HG03064 (cell line): ENCODE measurements around the gene PDE4DIP.
"Not testable (repeated sequence)": the region's sequence is repeated elsewhere in the genome, so short reads cannot be mapped to it uniquely, and the experiment has no call there.

Experiments used
- ATAC-seq: cut with Tn5 transposase; IDR thresholded peaks from one replicate; pipeline ENCODE4 v1.9.1; 2021; ENCODE audit warnings: low read depth; ENCODE audit not compliant: unreplicated experiment

PDE4DIP gene

DNA sequence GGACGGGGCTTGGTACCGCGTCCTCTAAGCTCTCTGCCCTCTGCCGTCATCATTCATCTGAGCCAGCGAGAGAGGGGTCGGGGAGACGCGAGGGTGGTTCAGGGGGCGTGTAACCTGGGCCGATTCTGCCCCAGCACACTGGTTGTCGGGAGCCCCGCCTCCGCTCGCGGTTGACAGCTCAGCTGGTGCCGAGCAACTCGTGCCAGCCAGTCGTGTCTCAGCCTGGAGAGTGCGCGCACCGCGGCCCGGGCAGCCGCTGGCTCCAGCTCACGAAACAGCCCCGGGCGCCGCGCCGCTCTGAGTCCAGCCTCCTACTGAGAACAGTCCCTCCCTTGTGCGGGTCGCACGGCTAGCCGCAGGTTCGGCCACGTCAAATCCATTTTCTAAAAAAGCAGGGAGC lies at the start of gene PDE4DIP:
PDE4DIP (plus strand) TSS at position 209 of the 400 bp plus-strand sequence. CDS start 347 bp downstream, outside the sequence.
- ATAC-seq, result not testable (repeated sequence)

DNA sequence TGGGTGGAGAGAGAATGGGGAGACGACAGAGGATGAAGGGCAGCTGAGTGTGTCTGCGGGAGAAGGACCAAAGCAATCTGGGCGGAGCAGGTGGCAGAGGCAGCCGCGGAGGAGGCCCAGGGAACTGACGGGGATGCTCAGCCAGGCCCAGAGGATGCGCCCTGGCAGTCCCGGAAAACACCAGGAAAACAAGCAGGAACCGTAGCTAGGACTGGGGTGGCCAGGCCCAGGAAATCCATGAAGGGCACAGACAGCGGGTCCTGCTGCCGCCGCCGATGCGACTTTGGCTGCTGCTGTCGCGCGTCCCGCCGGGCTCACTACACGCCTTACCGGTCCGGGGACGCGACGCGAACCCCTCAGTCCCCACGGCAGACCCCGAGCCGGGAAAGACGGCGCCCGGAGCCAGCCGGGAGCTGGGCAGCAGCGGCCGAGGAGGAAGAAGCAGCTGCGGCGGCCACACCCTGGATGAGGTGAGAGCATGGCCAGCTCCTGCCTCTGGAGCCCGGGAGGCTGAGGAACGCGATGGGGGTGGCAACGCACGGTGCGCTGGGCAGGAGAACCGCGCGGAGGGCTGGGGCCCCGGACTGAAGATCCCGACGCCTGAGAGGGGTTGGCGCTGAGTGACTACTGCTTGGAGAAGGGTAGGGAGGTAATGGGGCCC lies 35.8 kb upstream of the PDE4DIP start:
- not testable (repeated sequence) for ATAC-seq

DNA sequence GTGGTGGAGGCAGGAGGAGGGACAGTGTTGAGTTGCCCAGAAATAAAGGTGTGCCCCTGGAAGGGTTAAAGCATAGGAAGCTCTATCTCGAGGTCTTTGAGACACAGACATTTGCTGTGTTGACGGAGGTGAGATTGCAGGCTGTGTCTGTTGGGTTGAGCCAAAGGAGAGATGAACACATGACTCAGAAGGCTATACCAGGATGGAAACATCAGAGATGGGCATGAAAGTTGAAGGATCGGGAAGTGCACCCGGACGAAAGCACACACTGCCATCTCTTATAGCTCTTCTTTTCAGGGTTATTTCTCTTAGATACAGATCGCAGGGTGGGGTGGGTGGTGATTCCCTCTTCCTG lies 35.3 kb upstream of the PDE4DIP start:
- ATAC-seq, result not testable (repeated sequence)

- ATAC-seq, result not testable (repeated sequence)
These were observed 22.0 kb upstream of the PDE4DIP start for GRCh38 chr1:148822180-148822579.

GRCh38 chr1:148823822-148824221 lies 20.4 kb upstream of the PDE4DIP start:
- ATAC-seq, result not testable (repeated sequence)

DNA sequence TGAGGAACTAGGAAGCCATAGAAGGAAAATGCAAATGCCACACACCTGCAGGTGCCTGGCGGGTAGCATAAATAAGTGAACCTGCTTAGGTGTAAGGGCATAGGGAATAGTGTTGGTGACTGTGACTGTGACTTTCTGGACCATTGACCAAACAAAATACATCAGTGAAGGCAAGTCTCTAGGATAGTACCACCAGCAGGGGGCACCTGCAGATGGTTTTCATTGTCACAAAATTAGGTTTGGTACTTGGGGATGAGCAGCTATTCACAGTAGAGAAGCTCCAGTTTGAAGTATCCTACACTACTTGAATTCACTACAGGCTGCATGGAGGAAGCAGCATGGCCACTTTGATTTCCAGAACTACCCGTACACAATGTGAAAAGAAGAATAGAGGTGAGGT lies 19.2 kb upstream of the PDE4DIP start:
- ATAC-seq, result not testable (repeated sequence)

- ATAC-seq, result not testable (repeated sequence)
These were observed 15.7 kb upstream of the PDE4DIP start for GRCh38 chr1:148828531-148828930.

DNA sequence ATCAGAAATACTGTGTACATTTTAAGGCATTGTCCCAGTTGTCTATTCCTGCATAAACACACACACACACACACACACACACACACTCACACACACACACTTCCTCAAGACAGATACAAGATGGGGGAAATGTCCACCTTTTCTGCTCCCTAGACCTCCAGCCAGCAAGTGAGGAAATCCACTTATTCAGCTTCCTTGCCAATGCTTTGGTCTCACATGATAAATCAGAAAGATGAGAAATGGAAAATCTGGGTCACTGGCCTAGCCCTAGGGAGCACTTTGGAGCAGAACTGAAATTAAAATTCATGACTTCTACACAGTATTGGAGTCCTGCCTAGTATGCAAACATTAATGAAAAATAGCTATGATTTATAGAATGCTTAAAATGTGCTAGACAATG lies 15.3 kb upstream of the PDE4DIP start:
- ATAC-seq, result not testable (repeated sequence)

- ATAC-seq, result not testable (repeated sequence)
These were observed 14.9 kb upstream of the PDE4DIP start for GRCh38 chr1:148829365-148829764.

- not testable (repeated sequence) for ATAC-seq
These were observed 3.0 kb upstream of the PDE4DIP start for GRCh38 chr1:148841262-148841661.

DNA sequence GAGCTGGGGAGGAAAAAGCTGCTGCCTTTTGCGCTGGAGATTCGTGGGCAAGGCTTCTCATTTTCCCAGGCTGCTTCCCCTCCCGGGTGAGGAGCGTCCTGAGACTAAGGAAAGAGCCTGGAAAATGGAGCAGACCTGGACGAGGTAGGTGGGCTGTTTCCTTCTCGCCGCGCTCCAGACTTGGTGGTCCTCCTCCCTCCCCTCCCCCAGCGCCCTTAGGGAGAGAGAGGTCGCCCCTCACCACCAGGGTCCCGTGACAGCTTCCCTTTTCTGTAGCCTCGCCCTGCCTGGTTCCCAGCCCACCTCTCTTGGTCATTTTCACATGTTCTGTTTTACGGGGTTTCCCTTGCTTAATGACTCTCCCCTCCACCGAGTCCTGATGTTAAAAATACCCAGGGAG lies 423 bp downstream of the PDE4DIP start:
- ATAC-seq, result not testable (repeated sequence)

- not testable (repeated sequence) for ATAC-seq
These were observed 840 bp downstream of the PDE4DIP start for GRCh38 chr1:148845068-148845467.

GRCh38 chr1:148850347-148850746 lies 6.1 kb downstream of the PDE4DIP start:
- not testable (repeated sequence) for ATAC-seq

- ATAC-seq, result not testable (repeated sequence)
These were observed 6.6 kb downstream of the PDE4DIP start for GRCh38 chr1:148850840-148851239.

DNA sequence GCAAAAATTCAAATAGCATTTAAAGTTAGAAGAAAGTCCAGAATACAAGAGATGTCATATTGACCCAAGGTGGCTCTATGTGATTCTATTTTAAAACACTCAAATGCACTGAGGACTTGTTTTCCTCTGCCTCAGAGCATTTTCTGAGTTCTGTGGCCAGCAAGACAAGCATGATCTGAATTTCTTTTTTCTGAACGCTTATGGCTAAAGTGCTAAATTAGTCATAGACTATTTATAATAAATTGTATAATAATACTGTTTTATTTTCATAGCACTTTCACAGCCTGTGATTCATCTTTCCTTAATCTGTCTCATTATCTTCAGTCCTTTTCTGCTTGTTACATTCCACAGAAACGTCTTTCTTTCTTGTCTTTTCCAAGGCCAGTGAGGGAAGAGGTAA lies 7.5 kb downstream of the PDE4DIP start:
- ATAC-seq, result not testable (repeated sequence)

- not testable (repeated sequence) for ATAC-seq
These were observed 9.1 kb downstream of the PDE4DIP start for GRCh38 chr1:148853363-148853762.

GRCh38 chr1:148854063-148854462 lies 9.8 kb downstream of the PDE4DIP start:
- ATAC-seq, result not testable (repeated sequence)

DNA sequence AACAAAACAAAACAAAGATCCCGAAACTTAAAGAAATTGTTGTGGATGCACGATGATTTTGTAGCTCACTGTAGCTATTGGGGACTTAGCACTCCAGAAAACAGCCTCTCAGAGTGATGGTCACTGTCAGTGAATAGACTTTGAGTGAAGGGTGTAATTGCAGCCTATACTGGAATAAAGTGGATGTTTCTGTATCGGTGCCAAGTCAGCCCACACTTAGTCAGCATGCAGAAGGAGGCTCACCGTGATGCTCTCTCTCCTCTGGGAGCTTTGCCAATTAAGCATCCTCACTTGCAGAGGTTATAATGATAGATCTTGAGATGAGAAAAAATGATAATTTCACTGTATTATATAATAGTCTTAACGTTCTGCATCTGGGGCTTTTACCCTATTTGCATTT lies 11.1 kb downstream of the PDE4DIP start:
- ATAC-seq, result not testable (repeated sequence)

GRCh38 chr1:148860049-148860448 lies 15.8 kb downstream of the PDE4DIP start:
- not testable (repeated sequence) for ATAC-seq

- ATAC-seq, result not testable (repeated sequence)
These were observed 16.5 kb downstream of the PDE4DIP start for GRCh38 chr1:148860579-148861259.

DNA sequence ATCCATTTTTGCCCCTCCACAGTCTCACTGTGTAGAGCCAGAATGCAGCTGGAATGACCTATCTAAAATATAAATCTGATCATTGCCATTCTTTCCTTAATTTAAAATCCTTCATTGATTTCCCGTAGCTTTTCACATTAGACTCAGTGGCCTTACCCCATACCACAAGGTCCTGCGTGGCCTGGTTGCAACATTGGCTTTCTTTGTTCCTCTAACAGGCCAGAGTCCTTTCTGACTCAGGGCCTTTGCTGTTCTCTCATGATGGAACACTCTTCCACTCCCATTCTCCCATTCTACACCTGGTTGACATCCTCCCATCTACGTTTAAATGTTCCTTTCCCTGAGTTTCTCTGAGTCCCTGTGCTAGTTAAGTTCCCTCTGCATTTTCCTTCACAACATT lies 18.4 kb downstream of the PDE4DIP start:
- ATAC-seq, result not testable (repeated sequence)
